Body of pancreas (tissue), 4 donors: ENCODE data around the gene ANO10. TPM values are rescaled to one million over a fixed set of nuclear protein-coding genes. Genes with fewer than 3 reads are reported as not detected.
"Not testable (repeated sequence)": the region's sequence is repeated elsewhere in the genome, so short reads cannot be mapped to it uniquely, and the experiment has no call there.

ENCODE experiments used
- ATAC-seq: fragments of 150-250 bp; one replicate; pipeline ENCODE4 v1.9.1; 2016
- DNase-seq, 4 donors: peaks; one replicate each; pipeline ENCODE4 v3.0.0-alpha.2; 2019
- H3K27ac ChIP-seq, 4 donors: fragments of 200-600 bp; sonication (generic); 1 replicate in 3 of 4; 2 replicates in 1 of 4; pipeline versions ENCODE4 v1.5.1 to v1.6.1; 2016 to 2019; ENCODE audit warnings: mild to moderate bottlenecking in 1 of 4, mixed read lengths in 1 of 4, moderate library complexity in 1 of 4
- H3K27me3 ChIP-seq, 2 donors: fragments of 200-600 bp; sonication (generic); one replicate each; pipeline ENCODE4 v1.6.0; 2016; ENCODE audit warnings: mild to moderate bottlenecking in 1 of 2
- H3K36me3 ChIP-seq, 2 donors: fragments of 200-600 bp; sonication (generic); replicated peaks in 1 of 2; 2 replicates each; pipeline ENCODE4 v1.5.1; 2016; ENCODE audit warnings: low read depth in 2 of 2; ENCODE audit not compliant: insufficient read depth in 1 of 2
- H3K4me1 ChIP-seq: fragments of 200-600 bp; sonication (generic); one replicate; pipeline ENCODE4 v1.6.0; 2016
- H3K4me3 ChIP-seq, 2 donors: fragments of 200-600 bp; sonication (generic); 1 replicate in 1 of 2; 2 replicates in 1 of 2; pipeline ENCODE4 v1.5.1; 2016 to 2019
- H3K9me3 ChIP-seq, 3 donors: fragments of 200-600 bp; sonication (generic); 1 replicate in 2 of 3; 2 replicates in 1 of 3; pipeline ENCODE4 v1.5.1; 2016
- CTCF ChIP-seq, 7 experiments: fragments of 450-650 bp in 4 of 7; fragments of 200-600 bp in 3 of 7; sonication (generic) in 3 of 7; IDR thresholded peaks; one replicate each; pipeline ENCODE4 v1.5.1; 2016 to 2019; ENCODE audit warnings: antibody characterized with exemption in 7 of 7
- POLR2A ChIP-seq, 3 donors: fragments of 450-650 bp; IDR thresholded peaks; one replicate each; pipeline ENCODE4 v1.6.1; 2016; ENCODE audit warnings: antibody characterized with exemption in 3 of 3, mild to moderate bottlenecking in 2 of 3
- WGBS, 2 donors: methylation state at CpG; one replicate each; pipeline ENCODE4 v1.1.5; 2017; 5-methylcytosine and 5-hydroxymethylcytosine counted together
- intact Hi-C: fragments of 100-400 bp; cut with DNase I; formaldehyde crosslinking; loops from one replicate; pipeline ENCODE4 v1.15.1; 2023
- total RNA-seq, 2 donors: library from RNA; depleted of rRNA; stranded (reverse); fragments of >200 nt; gene quantifications; one replicate each; pipeline ENCODE4 v1.1.0, GENCODE V29; 2016

Gene ANO10
- total RNA-seq, 2 donors from 2014 or later = 14.3 to 16.2 TPM

GRCh38 chr3:43609406-43609805, 12.4 kb downstream of the ANO10 start:
- intact Hi-C loops = no loop called here
- H3K27me3 ChIP-seq = no peaks in the 10 kb centered on the region
- H3K36me3 ChIP-seq = no peaks in the 10 kb centered on the region
- no peak for ATAC-seq
- TF ChIP-seq POLR2A (IDR thresholded peaks at IDR 0.05) (no peak), CTCF (IDR thresholded peaks at IDR 0.05) (no peak)
- H3K4me1 ChIP-seq = no peaks in the 10 kb centered on the region
- no peak overlapping the region for H3K4me3 ChIP-seq
- H3K9me3 ChIP-seq = no peaks in the 10 kb centered on the region
- WGBS, 2 donors = 89 to 96% methylated on average over 1 of the region's 1 CpG
- H3K27ac ChIP-seq = no peak overlapping the region
- no peak for DNase-seq

- Histone ChIP-seq H3K9me3 (no peaks in the 10 kb centered on the region), H3K4me1 (no peaks in the 10 kb centered on the region), H3K27ac (no peak overlapping the region), H3K27me3 (no peaks in the 10 kb centered on the region), H3K36me3 (no peaks in the 10 kb centered on the region), H3K4me3 (no peak overlapping the region)
- ATAC-seq (no peak), DNase-seq (no peak)
- intact Hi-C loops = no loop called here
- WGBS, 2 donors = 86 to 94% methylated on average over 1 of the region's 1 CpG
- TF ChIP-seq POLR2A (IDR thresholded peaks at IDR 0.05) (no peak), CTCF (IDR thresholded peaks at IDR 0.05) (no peak)
Measured at GRCh38 chr3:43608751-43609150, 13.1 kb downstream of the ANO10 start.

- H3K36me3 ChIP-seq = no peaks in the 10 kb centered on the region
- no peak overlapping the region for H3K27ac ChIP-seq
- no peak for ATAC-seq
- no peak for DNase-seq
- intact Hi-C loops = no loop called here
- no peaks in the 10 kb centered on the region for H3K9me3 ChIP-seq
- TF ChIP-seq CTCF (IDR thresholded peaks at IDR 0.05) (no peak), POLR2A (IDR thresholded peaks at IDR 0.05) (no peak)
- 54 to 64% methylated on average over 2 of the region's 2 CpGs for WGBS, 2 donors
- H3K27me3 ChIP-seq = no peaks in the 10 kb centered on the region
- H3K4me1 ChIP-seq = no peaks in the 10 kb centered on the region
- no peak overlapping the region for H3K4me3 ChIP-seq
Measured at GRCh38 chr3:43606284-43606683, 15.5 kb downstream of the ANO10 start.

- intact Hi-C loops, H3K27ac ChIP-seq, DNase-seq, ATAC-seq, H3K4me1 ChIP-seq, H3K27me3 ChIP-seq, H3K9me3 ChIP-seq, H3K36me3 ChIP-seq, H3K4me3 ChIP-seq: not testable (repeated sequence)
- 78 to 79% methylated on average over 2 of the region's 2 CpGs for WGBS, 2 donors
Measured at GRCh38 chr3:43599959-43600358, 21.9 kb downstream of the ANO10 start.

GRCh38 chr3:43597961-43598360, 23.9 kb downstream of the ANO10 start:
- no peak overlapping the region for H3K27ac ChIP-seq
- DNase-seq (no peak), ATAC-seq (no peak)
- H3K4me3 ChIP-seq = no peak overlapping the region
- TF ChIP-seq CTCF (IDR thresholded peaks at IDR 0.05) (no peak), POLR2A (IDR thresholded peaks at IDR 0.05) (no peak)
- intact Hi-C loops = no loop called here
- H3K27me3 ChIP-seq = no peaks in the 10 kb centered on the region
- H3K9me3 ChIP-seq = no peaks in the 10 kb centered on the region
- no peaks in the 10 kb centered on the region for H3K4me1 ChIP-seq
- H3K36me3 ChIP-seq = no peaks in the 10 kb centered on the region

GRCh38 chr3:43596178-43596577, 25.6 kb downstream of the ANO10 start:
- H3K4me3 ChIP-seq, ATAC-seq, H3K27me3 ChIP-seq, intact Hi-C loops, DNase-seq, H3K9me3 ChIP-seq, H3K36me3 ChIP-seq, H3K4me1 ChIP-seq, H3K27ac ChIP-seq: not testable (repeated sequence)
- 96% methylated on average over 3 of the region's 3 CpGs for WGBS, 2 donors

GRCh38 chr3:43595280-43595679, 26.5 kb downstream of the ANO10 start:
- H3K4me3 ChIP-seq, H3K4me1 ChIP-seq, H3K36me3 ChIP-seq, H3K27me3 ChIP-seq, ATAC-seq, DNase-seq, H3K27ac ChIP-seq, H3K9me3 ChIP-seq, intact Hi-C loops: not testable (repeated sequence)
- WGBS, 2 donors = 96 to 98% methylated on average over 3 of the region's 3 CpGs

GRCh38 chr3:43593588-43593987, 28.2 kb downstream of the ANO10 start:
- H3K27ac ChIP-seq, H3K36me3 ChIP-seq, DNase-seq, intact Hi-C loops, H3K4me3 ChIP-seq, H3K27me3 ChIP-seq, ATAC-seq, H3K4me1 ChIP-seq, H3K9me3 ChIP-seq: not testable (repeated sequence)
- WGBS, 2 donors = 90 to 100% methylated on average over 4 of the region's 4 CpGs

- H3K27ac ChIP-seq, H3K9me3 ChIP-seq, DNase-seq, H3K4me1 ChIP-seq, ATAC-seq, H3K27me3 ChIP-seq, H3K4me3 ChIP-seq, H3K36me3 ChIP-seq, intact Hi-C loops: not testable (repeated sequence)
- WGBS, 2 donors = 90 to 100% methylated on average over 1 to 10 of the region's 10 CpGs
Measured at GRCh38 chr3:43591866-43592265, 29.9 kb downstream of the ANO10 start.
